HG03139 (cell line): ENCODE data around the gene TIAM2.
"Not testable (repeated sequence)": the region's sequence is repeated elsewhere in the genome, so short reads cannot be mapped to it uniquely, and the experiment has no call there.

Source experiments
- ATAC-seq: cut with Tn5 transposase; IDR thresholded peaks from one replicate; pipeline ENCODE4 v1.9.1; 2021; ENCODE audit not compliant: unreplicated experiment

TIAM2 gene

GRCh38 chr6:155187994-155188706 is 193.0 kb downstream of the TIAM2 start:
- no peak for ATAC-seq

- ATAC-seq, result no peak
These were observed 193.8 kb downstream of the TIAM2 start for GRCh38 chr6:155188707-155189496.

GRCh38 chr6:155190677-155191076 is 195.6 kb downstream of the TIAM2 start:
- no peak for ATAC-seq

- ATAC-seq, result no peak
These were observed 198.4 kb downstream of the TIAM2 start for GRCh38 chr6:155193526-155193925.

GRCh38 chr6:155194399-155194798 is 199.3 kb downstream of the TIAM2 start:
- ATAC-seq, result no peak

GRCh38 chr6:155195903-155196302 is 200.8 kb downstream of the TIAM2 start:
- ATAC-seq, result no peak

- no peak for ATAC-seq
These were observed 201.8 kb downstream of the TIAM2 start for GRCh38 chr6:155196911-155197310.

- ATAC-seq, result no peak
These were observed 202.8 kb downstream of the TIAM2 start for GRCh38 chr6:155197932-155198331.

GRCh38 chr6:155200012-155200411 is 204.9 kb downstream of the TIAM2 start:
- no peak for ATAC-seq

- no peak for ATAC-seq
These were observed 206.5 kb downstream of the TIAM2 start for GRCh38 chr6:155201461-155202226.

GRCh38 chr6:155207223-155207622 is 212.1 kb downstream of the TIAM2 start:
- ATAC-seq, result no peak

GRCh38 chr6:155212106-155212505 is 217.0 kb downstream of the TIAM2 start:
- ATAC-seq, result no peak

GRCh38 chr6:155212616-155213380 is 217.7 kb downstream of the TIAM2 start:
- ATAC-seq, result no peak

- no peak for ATAC-seq
These were observed 218.7 kb downstream of the TIAM2 start for GRCh38 chr6:155213611-155214372.

GRCh38 chr6:155215906-155216305 is 220.8 kb downstream of the TIAM2 start:
- no peak for ATAC-seq

GRCh38 chr6:155216312-155217046 is 221.4 kb downstream of the TIAM2 start:
- no peak for ATAC-seq

- ATAC-seq, result not testable (repeated sequence)
These were observed 223.6 kb downstream of the TIAM2 start for GRCh38 chr6:155218711-155219110.

GRCh38 chr6:155219299-155219698 is 224.2 kb downstream of the TIAM2 start:
- no peak for ATAC-seq

- ATAC-seq, result no peak
These were observed 224.8 kb downstream of the TIAM2 start for GRCh38 chr6:155219858-155220301.
